CD4-positive, alpha-beta T cell (primary cell): ENCODE measurements around the gene MBNL3. TPM values are rescaled to one million over a fixed set of nuclear protein-coding genes. Genes with fewer than 3 reads are reported as not detected.

Experiments used
- ATAC-seq: fragments of 200-7000 bp; cut with Tn5 transposase; one replicate; pipeline ENCODE4 v1.10.0; 2022; ENCODE audit warnings: mild to moderate bottlenecking; ENCODE audit not compliant: poor library complexity
- CTCF ChIA-PET: fragments of 350-600 bp; sonication (Branson Sonifier 250); formaldehyde crosslinking; loops from one replicate; lab custom pipeline; 2021; ENCODE audit warnings: antibody characterized with exemption, inconsistent platforms; lab: Charles Lee
- POLR2A ChIA-PET: fragments of 350-600 bp; sonication (Branson Sonifier 250); formaldehyde crosslinking; loops from one replicate; lab custom pipeline; 2021; ENCODE audit warnings: antibody characterized with exemption, inconsistent platforms; lab: Charles Lee
- DNase-seq, 14 experiments: peaks; one replicate each; pipeline ENCODE4 v3.0.0-alpha.2; 2013 to 2020; ENCODE audit warnings: mixed read lengths in 2 of 14
- H3K27ac ChIP-seq, 2 donors: one replicate each; pipeline versions ENCODE4 v1.5.1 to v1.7.0; 2013; ENCODE audit warnings: low read length in 2 of 2, low read depth in 1 of 2, mild to moderate bottlenecking in 1 of 2
- H3K27me3 ChIP-seq, 2 experiments: 1 replicate in 1 of 2; 2 replicates in 1 of 2; pipeline versions ENCODE4 v1.6.1 to v1.7.0; 2013; ENCODE audit warnings: low read length in 2 of 2, control low read depth in 1 of 2, mild to moderate bottlenecking in 1 of 2, moderate library complexity in 1 of 2; ENCODE audit not compliant: insufficient read depth in 2 of 2, control insufficient read depth in 1 of 2
- H3K36me3 ChIP-seq: one replicate; pipeline ENCODE4 v1.6.1; 2013; ENCODE audit warnings: low read length, control low read depth; ENCODE audit not compliant: insufficient read depth
- H3K4me1 ChIP-seq: one replicate; pipeline ENCODE4 v1.6.1; 2013; ENCODE audit warnings: low read length, control low read depth; ENCODE audit not compliant: insufficient read depth
- H3K4me3 ChIP-seq: one replicate; pipeline ENCODE4 v1.5.1; 2013; ENCODE audit warnings: mild to moderate bottlenecking, low read length, moderate library complexity
- H3K9me3 ChIP-seq, 2 experiments: 1 replicate in 1 of 2; 2 replicates in 1 of 2; pipeline versions ENCODE4 v1.6.1 to v1.7.0; 2013; ENCODE audit warnings: low read length in 2 of 2, mild to moderate bottlenecking in 2 of 2, control low read depth in 1 of 2, moderate library complexity in 1 of 2; ENCODE audit not compliant: control insufficient read depth in 1 of 2, insufficient read depth in 1 of 2
- H3K27ac Mint-ChIP-seq: one replicate; pipeline ENCODE4 v1.8.0; 2020; ENCODE audit warnings: mixed read lengths
- H3K27me3 Mint-ChIP-seq: one replicate; pipeline ENCODE4 v1.8.0; 2021; ENCODE audit warnings: mixed read lengths
- H3K36me3 Mint-ChIP-seq: one replicate; pipeline ENCODE4 v1.8.0; 2021; ENCODE audit warnings: low read depth, mixed read lengths
- H3K4me1 Mint-ChIP-seq: one replicate; pipeline ENCODE4 v1.8.0; 2021; ENCODE audit warnings: low read depth, mixed read lengths
- H3K4me3 Mint-ChIP-seq: one replicate; pipeline ENCODE4 v1.8.0; 2020; ENCODE audit warnings: mild to moderate bottlenecking, mixed read lengths
- H3K9me3 Mint-ChIP-seq: one replicate; pipeline ENCODE4 v1.8.0; 2020; ENCODE audit warnings: mixed read lengths
- CTCF ChIP-seq: fragments of 200-600 bp; IDR thresholded peaks from one replicate; pipeline ENCODE4 v1.8.0; 2022; ENCODE audit warnings: antibody characterized with exemption, mild to moderate bottlenecking
- intact Hi-C, 2 experiments: fragments of 100-400 bp; cut with DNase I in 1 of 2; cut with micrococcal nuclease in 1 of 2; formaldehyde crosslinking; loops; one replicate each; pipeline versions ENCODE4 v1.15.1 to v1.9.0; 2023 to 2025; cut with DNase I, micrococcal nuclease
- total RNA-seq, 174 experiments: library from RNA in 2 of 174; stranded (reverse) in 2 of 174; gene quantifications; one replicate each; pipeline ENCODE4 v1.2.3 and lab custom pipeline; 2021 to 2026

Gene MBNL3
- total RNA-seq, 2 experiments from 2014 or later = 19.0 to 19.4 TPM

- no peaks in the 10 kb centered on the region for H3K9me3 Mint-ChIP-seq
- H3K4me1 Mint-ChIP-seq = no peaks in the 10 kb centered on the region
- H3K4me3 Mint-ChIP-seq = no peak overlapping the region
- Histone ChIP-seq H3K36me3 (no peaks in the 10 kb centered on the region), H3K9me3 (no peaks in the 10 kb centered on the region), H3K4me3 (no peak overlapping the region), H3K4me1 (no peaks in the 10 kb centered on the region), H3K27ac (no peak overlapping the region), H3K27me3 (no peaks in the 10 kb centered on the region)
- CTCF ChIA-PET = no interaction called here
- H3K27me3 Mint-ChIP-seq = no peaks in the 10 kb centered on the region
- H3K36me3 Mint-ChIP-seq = no peaks in the 10 kb centered on the region
- intact Hi-C loops = no loop called here
- no peak overlapping the region for H3K27ac Mint-ChIP-seq
- POLR2A ChIA-PET = no interaction called here
- no peak for DNase-seq
- TF ChIP-seq CTCF = no peak
- ATAC-seq = no peak
These were observed 62.0 kb downstream of the MBNL3 start for GRCh38 chrX:132426695-132427281.

- H3K27me3 ChIP-seq = no peaks in the 10 kb centered on the region
- H3K27ac Mint-ChIP-seq = no peak overlapping the region
- no peaks in the 10 kb centered on the region for H3K36me3 ChIP-seq
- POLR2A ChIA-PET = no interaction called here
- no peaks in the 10 kb centered on the region for H3K27me3 Mint-ChIP-seq
- no peaks in the 10 kb centered on the region for H3K9me3 ChIP-seq
- no peak overlapping the region for H3K27ac ChIP-seq
- no peak overlapping the region for H3K4me3 Mint-ChIP-seq
- intact Hi-C loops = no loop called here
- H3K4me3 ChIP-seq = no peak overlapping the region
- CTCF ChIA-PET = no interaction called here
- no peaks in the 10 kb centered on the region for H3K9me3 Mint-ChIP-seq
- no peak for ATAC-seq
- H3K4me1 Mint-ChIP-seq = no peaks in the 10 kb centered on the region
- no peaks in the 10 kb centered on the region for H3K36me3 Mint-ChIP-seq
- TF ChIP-seq CTCF = no peak
- no peaks in the 10 kb centered on the region for H3K4me1 ChIP-seq
- DNase-seq = no peak
These were observed 63.0 kb downstream of the MBNL3 start for GRCh38 chrX:132425744-132426318.

GRCh38 chrX:132423323-132423722 is 65.5 kb downstream of the MBNL3 start:
- DNase-seq (no peak), ATAC-seq (no peak)
- Histone ChIP-seq H3K27me3 (no peaks in the 10 kb centered on the region), H3K4me1 (no peaks in the 10 kb centered on the region), H3K4me3 (no peak overlapping the region), H3K36me3 (no peaks in the 10 kb centered on the region), H3K27ac (no peak overlapping the region), H3K9me3 (no peaks in the 10 kb centered on the region)
- Mint-ChIP-seq H3K27me3 (no peaks in the 10 kb centered on the region), H3K4me3 (no peak overlapping the region), H3K36me3 (no peaks in the 10 kb centered on the region), H3K27ac (no peak overlapping the region), H3K9me3 (no peaks in the 10 kb centered on the region), H3K4me1 (no peaks in the 10 kb centered on the region)
- ChIA-PET POLR2A (no interaction called here), CTCF (interaction anchor here (0.7 kb wide), 1 partner anchor 10 kb away, joined by 3 read pairs; no protein-coding TSS in a partner anchor)
- intact Hi-C loops = no loop called here
- no peak for TF ChIP-seq CTCF
